Fibroblast of lung (primary cell): ENCODE data around the gene CYP2A7. TPM values are rescaled to one million over a fixed set of nuclear protein-coding genes. Genes with fewer than 3 reads are reported as not detected.
"Not testable (repeated sequence)": the region's sequence is repeated elsewhere in the genome, so short reads cannot be mapped to it uniquely, and the experiment has no call there.

Experiments
- DNase-seq, 2 donors: peaks; one replicate each; pipeline versions ENCODE4 v3.0.0 to v3.0.0-alpha.2; 2010; ENCODE audit warnings: low read depth in 2 of 2
- H2AFZ ChIP-seq: 2 replicates; pipeline ENCODE4 v1.5.1; 2012; ENCODE audit warnings: low read length, control low read depth, inconsistent platforms
- H3K27ac ChIP-seq: 2 replicates; pipeline ENCODE4 v1.5.1; 2011; ENCODE audit warnings: low read length, control low read depth; ENCODE audit not compliant: insufficient read depth
- H3K27me3 ChIP-seq: 2 replicates; pipeline ENCODE4 v1.5.1; 2011; ENCODE audit warnings: mild to moderate bottlenecking, low read length; ENCODE audit not compliant: control insufficient read depth, insufficient read depth
- H3K36me3 ChIP-seq: 2 replicates; pipeline ENCODE4 v1.5.1; 2011; ENCODE audit warnings: low read length; ENCODE audit not compliant: control insufficient read depth, insufficient read depth
- H3K4me1 ChIP-seq: 2 replicates; pipeline ENCODE4 v1.5.1; 2011; ENCODE audit warnings: low read length; ENCODE audit not compliant: control insufficient read depth, insufficient read depth; ENCODE audit errors: extremely low read depth
- H3K4me2 ChIP-seq: 2 replicates; pipeline ENCODE4 v1.5.1; 2011; ENCODE audit warnings: low read length, control low read depth; ENCODE audit not compliant: insufficient read depth; ENCODE audit errors: extremely low read depth
- H3K4me3 ChIP-seq, 4 experiments: fragments of 200-600 bp in 1 of 4; sonication (generic) in 1 of 4; replicated peaks in 1 of 4; 2 replicates each; pipeline ENCODE4 v1.5.1; 2011 to 2016; ENCODE audit warnings: low read length in 4 of 4, low read depth in 3 of 4, mild to moderate bottlenecking in 3 of 4, control low read depth in 2 of 4, inconsistent platforms in 1 of 4, mixed read lengths in 1 of 4; ENCODE audit not compliant: insufficient read depth in 1 of 4; ENCODE audit errors: control extremely low read depth in 1 of 4
- H3K79me2 ChIP-seq: 2 replicates; pipeline ENCODE4 v1.5.1; 2012; ENCODE audit warnings: mild to moderate bottlenecking, low read length, inconsistent platforms; ENCODE audit not compliant: control insufficient read depth, insufficient read depth
- H3K9ac ChIP-seq: 2 replicates; pipeline ENCODE4 v1.5.1; 2011; ENCODE audit warnings: mild to moderate bottlenecking, low read length, control low read depth; ENCODE audit not compliant: insufficient read depth
- H3K9me3 ChIP-seq: 2 replicates; pipeline ENCODE4 v1.5.1; 2012; ENCODE audit warnings: low read depth, low read length; ENCODE audit not compliant: control insufficient read depth, insufficient read depth
- H4K20me1 ChIP-seq: 2 replicates; pipeline ENCODE4 v1.5.1; 2011; ENCODE audit warnings: low read length; ENCODE audit not compliant: control insufficient read depth, insufficient read depth; ENCODE audit errors: extremely low read depth
- polyA plus RNA-seq, 2 donors: library from polyadenylated mRNA; depleted of rRNA in 1 of 2; stranded (reverse) in 1 of 2; unstranded in 1 of 2; fragments of >200 nt; gene quantifications; 2 replicates each; pipeline ENCODE4 v1.2.1, GENCODE V29; 2011 to 2012; ENCODE audit warnings: missing spikeins in 1 of 2
- total RNA-seq: library from RNA; depleted of rRNA; stranded (reverse); fragments of >200 nt; gene quantifications from 2 replicates; pipeline ENCODE4 v1.2.1, GENCODE V29; 2014

CYP2A7 gene
- total and polyA plus RNA-seq, 2 donors (not counting 1 experiment from before 2014, with no cell fraction given) = not detected

DNA sequence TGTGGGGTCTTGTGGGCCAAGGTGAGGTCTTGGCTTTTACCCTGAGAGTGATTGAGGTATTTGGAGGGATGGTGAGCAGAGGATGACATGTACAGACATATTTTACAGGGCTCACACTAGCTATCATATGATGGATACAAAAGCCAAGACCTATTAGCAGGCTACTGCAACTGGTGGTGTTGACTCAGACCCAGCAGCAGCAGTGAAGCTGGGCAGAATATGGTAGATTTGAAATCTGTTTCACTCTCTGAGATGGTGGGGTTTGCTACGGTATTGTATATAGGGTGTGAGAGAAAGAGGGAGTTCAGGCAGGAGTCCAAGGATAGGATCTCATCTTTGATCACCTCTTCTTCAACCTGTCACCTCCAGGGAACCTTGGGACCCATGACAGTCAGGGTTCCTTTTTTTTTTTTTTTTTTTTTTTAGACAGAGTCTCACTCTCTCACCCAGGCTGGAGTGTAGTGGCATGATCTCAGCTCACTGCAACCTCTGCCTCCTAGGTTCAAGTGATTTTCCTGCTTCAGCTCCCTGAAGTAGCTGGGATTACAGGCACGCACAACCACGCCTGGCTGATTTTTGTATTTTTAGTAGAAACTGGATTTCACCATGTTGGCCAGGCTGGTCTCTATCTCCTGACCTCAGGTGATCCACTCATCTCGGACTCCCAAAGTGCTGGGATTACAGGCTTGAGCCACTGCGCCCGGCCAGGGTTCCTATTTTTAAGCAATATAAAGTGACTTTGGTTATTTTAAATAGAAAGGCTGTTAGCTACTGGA, 20.1 kb upstream of the CYP2A7 start:
- H3K9ac ChIP-seq, H3K79me2 ChIP-seq, H3K27me3 ChIP-seq, H3K4me2 ChIP-seq, H3K9me3 ChIP-seq, H3K36me3 ChIP-seq, H4K20me1 ChIP-seq, DNase-seq, H3K4me1 ChIP-seq, H3K27ac ChIP-seq, H3K4me3 ChIP-seq, H2AFZ ChIP-seq: not testable (repeated sequence)

DNA sequence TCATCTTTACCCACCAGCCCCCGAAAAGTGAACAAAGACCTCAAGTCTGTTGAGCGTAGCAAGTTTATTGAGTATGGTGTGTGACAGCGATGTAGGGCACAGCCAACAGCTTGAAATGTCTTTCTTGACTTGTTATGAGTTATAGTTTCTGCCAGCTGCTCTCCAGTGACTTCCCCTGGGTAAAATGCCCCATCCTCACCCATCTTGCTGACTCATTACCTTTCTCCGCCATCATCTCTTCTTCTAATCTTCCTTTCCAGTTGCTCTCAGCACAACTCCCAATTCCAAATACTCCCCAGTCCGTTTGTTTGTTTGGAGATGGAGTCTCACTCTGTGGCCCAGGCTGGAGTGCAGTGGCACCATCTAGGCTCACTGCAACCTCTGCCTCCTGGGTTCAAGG, 18.5 kb upstream of the CYP2A7 start:
- H3K4me2 ChIP-seq, H3K4me3 ChIP-seq, H3K36me3 ChIP-seq, H3K27me3 ChIP-seq, H3K27ac ChIP-seq, H3K79me2 ChIP-seq, H4K20me1 ChIP-seq, H3K9ac ChIP-seq, H2AFZ ChIP-seq, H3K4me1 ChIP-seq, DNase-seq, H3K9me3 ChIP-seq: not testable (repeated sequence)

DNA sequence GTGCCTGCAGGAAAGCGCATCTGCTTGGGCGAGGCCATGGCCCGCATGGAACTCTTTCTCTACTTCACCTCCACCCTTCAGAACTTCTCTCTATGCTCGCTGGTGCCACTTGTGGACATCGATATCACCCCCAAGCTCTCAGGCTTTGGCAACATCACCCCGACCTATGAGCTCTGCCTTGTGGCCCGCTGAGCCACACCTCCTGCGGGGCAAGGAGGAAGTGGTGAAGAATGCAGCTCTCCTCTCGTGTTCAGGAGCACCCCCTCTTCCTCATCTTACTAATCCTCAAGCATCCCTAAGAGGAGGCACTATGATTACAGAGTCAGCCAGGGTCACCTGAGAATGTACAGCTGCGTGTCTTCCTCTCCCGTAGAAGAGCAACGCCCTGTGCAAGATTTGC, 17.9 kb upstream of the CYP2A7 start:
- not testable (repeated sequence) for H3K27ac ChIP-seq, H3K9me3 ChIP-seq, H4K20me1 ChIP-seq, H2AFZ ChIP-seq, H3K9ac ChIP-seq, H3K4me2 ChIP-seq, H3K27me3 ChIP-seq, H3K36me3 ChIP-seq, H3K4me1 ChIP-seq, DNase-seq, H3K4me3 ChIP-seq, H3K79me2 ChIP-seq

- not testable (repeated sequence) for H3K79me2 ChIP-seq, DNase-seq, H3K27ac ChIP-seq, H3K4me3 ChIP-seq, H3K36me3 ChIP-seq, H3K4me2 ChIP-seq, H3K27me3 ChIP-seq, H3K9me3 ChIP-seq, H2AFZ ChIP-seq, H3K9ac ChIP-seq, H3K4me1 ChIP-seq, H4K20me1 ChIP-seq
Measured at GRCh38 chr19:40896843-40897789, 15.1 kb upstream of the CYP2A7 start.
